H1 (cell line): Measurements from ENCODE around the gene RNASE9. TPM values are rescaled to one million over a fixed set of nuclear protein-coding genes. Genes with fewer than 3 reads are reported as not detected.

Experiments used
- CTCF ChIA-PET: fragments of 300-600 bp; sonication (Branson Sonifier 250); formaldehyde crosslinking; loops from one replicate; lab custom pipeline; 2021; ENCODE audit not compliant: partially characterized antibody; lab: Charles Lee
- POLR2A ChIA-PET: fragments of 300-600 bp; sonication (Branson Sonifier 250); formaldehyde crosslinking; loops from one replicate; lab custom pipeline; 2021; ENCODE audit warnings: inconsistent platforms; ENCODE audit not compliant: partially characterized antibody; lab: Charles Lee
- DNase-seq, 2 experiments: peaks; one replicate each; pipeline versions ENCODE4 v3.0.0 to v3.0.0-alpha.2; 2010 to 2022; ENCODE audit warnings: low spot score in 2 of 2, low read depth in 1 of 2, mixed read lengths in 1 of 2
- FAIRE-seq: peaks from 2 replicates; lab custom pipeline; 2011; peaks lifted over from hg19 to GRCh38; lab: Jason Lieb, UNC
- H2AFZ ChIP-seq: 2 replicates; pipeline ENCODE4 v1.8.1; 2012; ENCODE audit warnings: low read length, inconsistent platforms
- H2AK5ac ChIP-seq: 2 replicates; pipeline ENCODE4 v1.6.1; 2013; ENCODE audit warnings: low read depth, low read length
- H2BK120ac ChIP-seq: replicated peaks from 2 replicates; pipeline ENCODE3; 2013; ENCODE audit warnings: low read depth, low read length, inconsistent platforms
- H2BK12ac ChIP-seq: 2 replicates; pipeline ENCODE4 v1.6.1; 2013; ENCODE audit warnings: low read depth, low read length
- H2BK15ac ChIP-seq: 2 replicates; pipeline ENCODE4 v1.6.1; 2013; ENCODE audit warnings: low read length
- H2BK20ac ChIP-seq: 2 replicates; pipeline ENCODE4 v1.6.1; 2013; ENCODE audit warnings: low read length
- H2BK5ac ChIP-seq: 2 replicates; pipeline ENCODE4 v1.6.1; 2013; ENCODE audit warnings: low read depth, low read length
- H3K14ac ChIP-seq: 2 replicates; pipeline ENCODE4 v1.6.1; 2013; ENCODE audit warnings: inconsistent platforms; ENCODE audit not compliant: insufficient read length
- H3K18ac ChIP-seq: 2 replicates; pipeline ENCODE4 v1.6.1; 2013; ENCODE audit warnings: low read length; ENCODE audit errors: extremely low read depth
- H3K23ac ChIP-seq: 2 replicates; pipeline ENCODE4 v1.6.1; 2013; ENCODE audit warnings: inconsistent platforms; ENCODE audit not compliant: insufficient read length
- H3K23me2 ChIP-seq: 2 replicates; pipeline ENCODE4 v1.6.1; 2013; ENCODE audit warnings: low read depth, low read length
- H3K27ac ChIP-seq: 2 replicates; pipeline ENCODE4 v1.6.1; 2011; ENCODE audit warnings: low read depth, low read length, inconsistent platforms
- H3K27me3 ChIP-seq, 4 experiments: replicated peaks in 1 of 4; 1 replicate in 1 of 4; 2 replicates in 3 of 4; pipeline versions ENCODE4 v1.6.1 to v1.8.1; 2011 to 2013; ENCODE audit warnings: low read length in 3 of 4, mild to moderate bottlenecking in 3 of 4, inconsistent platforms in 2 of 4, mixed read lengths in 2 of 4, moderate library complexity in 1 of 4; ENCODE audit not compliant: control insufficient read depth in 3 of 4, insufficient read depth in 3 of 4; ENCODE audit errors: extremely low read depth in 1 of 4
- H3K36me3 ChIP-seq, 4 experiments: 2 replicates each; pipeline versions ENCODE4 v1.6.1 to v1.8.1; 2011 to 2013; ENCODE audit warnings: mild to moderate bottlenecking in 4 of 4, low read length in 3 of 4, moderate library complexity in 2 of 4, control low read depth in 1 of 4, inconsistent platforms in 1 of 4; ENCODE audit not compliant: insufficient read depth in 4 of 4, control insufficient read depth in 2 of 4
- H3K4ac ChIP-seq: replicated peaks from 2 replicates; pipeline ENCODE3; 2013; ENCODE audit warnings: low read length, low read depth, mixed read lengths, inconsistent platforms; ENCODE audit not compliant: insufficient read length
- H3K4me1 ChIP-seq, 4 experiments: replicated peaks in 1 of 4; 1 replicate in 1 of 4; 2 replicates in 3 of 4; pipeline versions ENCODE4 v1.6.1 to v1.8.1; 2011 to 2013; ENCODE audit warnings: low read length in 3 of 4, inconsistent platforms in 2 of 4, mixed read lengths in 1 of 4; ENCODE audit not compliant: insufficient read depth in 4 of 4, control insufficient read depth in 3 of 4
- H3K4me2 ChIP-seq, 2 experiments: 2 replicates each; pipeline versions ENCODE4 v1.6.1 to v1.8.1; 2011 to 2013; ENCODE audit warnings: low read depth in 2 of 2, low read length in 2 of 2, control low read depth in 1 of 2, inconsistent platforms in 1 of 2, mild to moderate bottlenecking in 1 of 2; ENCODE audit not compliant: insufficient read depth in 1 of 2
- H3K4me3 ChIP-seq, 4 experiments: fragments of 200-600, 300-600 bp in 1 of 4; sonication (generic), shearing (Covaris generic), sonication (Bioruptor Twin) in 1 of 4; 2 replicates each; pipeline versions ENCODE4 v1.5.1 to v1.8.1; 2011 to 2016; ENCODE audit warnings: low read length in 4 of 4, low read depth in 3 of 4, control low read depth in 2 of 4, inconsistent platforms in 2 of 4, mild to moderate bottlenecking in 2 of 4, mixed read lengths in 1 of 4, moderate library complexity in 1 of 4; ENCODE audit not compliant: insufficient read depth in 2 of 4; ENCODE audit errors: extremely low read depth in 1 of 4
- H3K56ac ChIP-seq: replicated peaks from 2 replicates; pipeline ENCODE3; 2013; ENCODE audit warnings: low read depth, mild to moderate bottlenecking, mixed read lengths, low read length, inconsistent platforms; ENCODE audit not compliant: insufficient read length
- H3K79me1 ChIP-seq: 2 replicates; pipeline ENCODE4 v1.6.1; 2013; ENCODE audit warnings: low read depth, low read length, control low read depth
- H3K79me2 ChIP-seq, 2 experiments: 2 replicates each; pipeline versions ENCODE4 v1.6.1 to v1.8.1; 2012 to 2013; ENCODE audit warnings: low read length in 2 of 2, mild to moderate bottlenecking in 2 of 2, inconsistent platforms in 1 of 2; ENCODE audit not compliant: insufficient read depth in 2 of 2, control insufficient read depth in 1 of 2
- H3K9ac ChIP-seq, 4 experiments: replicated peaks in 1 of 4; 1 replicate in 1 of 4; 2 replicates in 3 of 4; pipeline versions ENCODE4 v1.6.1 to v1.8.1; 2011 to 2013; ENCODE audit warnings: low read depth in 3 of 4, low read length in 3 of 4, control low read depth in 2 of 4, mild to moderate bottlenecking in 2 of 4, moderate library complexity in 2 of 4, inconsistent platforms in 1 of 4; ENCODE audit errors: extremely low read depth in 1 of 4
- H3K9me3 ChIP-seq, 2 experiments: 2 replicates each; pipeline versions ENCODE4 v1.6.1 to v1.8.1; 2012 to 2013; ENCODE audit warnings: mild to moderate bottlenecking in 2 of 2, moderate library complexity in 2 of 2, control low read depth in 1 of 2, inconsistent platforms in 1 of 2, low read depth in 1 of 2, low read length in 1 of 2, mixed read lengths in 1 of 2; ENCODE audit not compliant: insufficient read depth in 2 of 2
- H4K20me1 ChIP-seq, 2 experiments: replicated peaks in 1 of 2; 2 replicates each; pipeline versions ENCODE3 to v1.8.1; 2011 to 2013; ENCODE audit warnings: inconsistent platforms in 2 of 2, low read length in 2 of 2, mild to moderate bottlenecking in 1 of 2; ENCODE audit not compliant: insufficient read depth in 2 of 2, control insufficient read depth in 1 of 2
- H4K5ac ChIP-seq: 2 replicates; pipeline ENCODE4 v1.6.1; 2013; ENCODE audit warnings: low read length, low read depth, mixed read lengths, inconsistent platforms; ENCODE audit not compliant: insufficient read length
- H4K8ac ChIP-seq: 2 replicates; pipeline ENCODE4 v1.8.0; 2013; ENCODE audit warnings: mild to moderate bottlenecking, moderate library complexity, low read length, inconsistent platforms; ENCODE audit not compliant: insufficient read depth; ENCODE audit errors: extremely low read depth
- H4K91ac ChIP-seq: replicated peaks from 2 replicates; pipeline ENCODE3; 2013; ENCODE audit warnings: low read length, mixed read lengths, inconsistent platforms; ENCODE audit not compliant: insufficient read length
- BACH1 ChIP-seq: IDR thresholded peaks from 2 replicates; pipeline ENCODE4 v1.6.1; 2012; ENCODE audit warnings: low read length, improper control_type of control experiment
- BRCA1 ChIP-seq: IDR thresholded peaks from 2 replicates; pipeline ENCODE4 v1.6.1; 2012; ENCODE audit warnings: low read depth, low read length, improper control_type of control experiment
- CBX8 ChIP-seq: fragments of 300-800, 300-1000 bp; sonication (generic); IDR thresholded peaks from 2 replicates; pipeline ENCODE4 v1.7.1; 2016; ENCODE audit warnings: low read depth, low read length, borderline replicate concordance
- JUND ChIP-seq: IDR thresholded peaks from 2 replicates; pipeline ENCODE4 v1.6.1; 2011; ENCODE audit warnings: mild to moderate bottlenecking, improper control_type of control experiment, low read length
- SP2 ChIP-seq: IDR thresholded peaks from 2 replicates; pipeline ENCODE4 v1.6.1; 2012; ENCODE audit warnings: mild to moderate bottlenecking, low read length, inconsistent platforms
- TCF12 ChIP-seq: IDR thresholded peaks from 2 replicates; pipeline ENCODE4 v1.6.1; 2011; ENCODE audit warnings: low read depth, mild to moderate bottlenecking, low read length
- polyA plus RNA-seq, 7 experiments: library from polyadenylated mRNA; depleted of rRNA in 3 of 7; stranded (reverse) in 5 of 7; unstranded in 2 of 7; fragments of >200 nt in 5 of 7; fragments of 200-250 nt in 2 of 7; gene quantifications; 1 replicate in 5 of 7; 2 replicates in 1 of 7; 4 replicates in 1 of 7; pipeline versions ENCODE4 v1.2.1 to v1.2.3, GENCODE V29; 2011 to 2013; ENCODE audit warnings: missing spikeins in 2 of 7, mixed read lengths in 2 of 7
- total RNA-seq: library from RNA; stranded (reverse); fragmentation: NEBNext Ultra II Directional; extraction: Animal tissue kit (Norgen Biotek cat#: 25700); gene quantifications from 2 replicates; pipeline ENCODE4 v1.2.1, GENCODE V29; 2021

RNASE9 gene
- total and polyA plus RNA-seq, 2 of the 8 experiments (the other 6 are each of a cell fraction or from before 2014, with no cell fraction given): 0.06 TPM; not detected in 1

DNA sequence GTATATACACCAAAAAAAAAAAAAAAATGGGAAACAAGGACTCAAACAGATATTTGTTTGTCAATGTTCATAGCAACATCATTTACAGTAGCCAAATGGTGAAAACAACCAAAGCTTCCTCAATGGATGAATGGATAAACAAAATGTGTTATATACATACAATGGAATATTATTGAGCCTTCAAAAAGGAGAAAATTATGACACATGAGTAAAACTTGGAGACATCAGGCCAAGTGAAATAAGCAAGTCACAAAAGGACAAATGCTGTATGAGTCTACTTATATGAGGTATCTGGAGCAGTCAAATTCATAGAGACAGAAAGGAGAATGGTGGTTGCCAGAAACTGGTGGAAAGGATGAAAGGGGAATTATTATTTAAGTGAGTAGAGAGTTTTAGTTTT is 7.8 kb downstream of the RNASE9 start:
- no peak overlapping the region for H3K18ac ChIP-seq

More for the DNA sequence above, 7.8 kb downstream of the RNASE9 start:
- Histone ChIP-seq H4K5ac (no peak overlapping the region), H3K23me2 (no peaks in the 10 kb centered on the region; the same call in 1 of the 2 replicates), H3K14ac (no peak overlapping the region), H3K79me2 (no peaks in the 10 kb centered on the region), H2BK5ac (no peak overlapping the region), H3K79me1 (no peaks in the 10 kb centered on the region), H3K4me1 (peaks cover 0 to 2% (median under 1%) of the 10 kb centered on the region in 4 experiments; a peak in 1 of 7 replicates), H3K9me3 (no peaks in the 10 kb centered on the region), H3K36me3 (no peaks in the 10 kb centered on the region), H3K23ac (no peak overlapping the region), H4K91ac (no peak overlapping the region), H2BK12ac (no peak overlapping the region), H2BK120ac (no peak overlapping the region), H3K4me3 (no peak overlapping the region), H2BK15ac (no peak overlapping the region), H2AK5ac (no peak overlapping the region), H3K27me3 (no peaks in the 10 kb centered on the region), H3K9ac (no peak overlapping the region), H3K4me2 (no peak overlapping the region), H4K8ac (no peak overlapping the region), H2AFZ (no peak overlapping the region), H3K27ac (no peak overlapping the region), H4K20me1 (no peaks in the 10 kb centered on the region), H3K56ac (no peak overlapping the region), H3K4ac (no peak overlapping the region), H2BK20ac (no peak overlapping the region)
- FAIRE-seq (no peak), DNase-seq (no peak)
- TF ChIP-seq CBX8: no peak
- TF ChIP-seq SP2: no peak
- no peak for TF ChIP-seq TCF12
- no peak for TF ChIP-seq JUND
- no peak for TF ChIP-seq BACH1
- no peak for TF ChIP-seq BRCA1
- ChIA-PET POLR2A (no interaction called here), CTCF (no interaction called here)
